HEK293T (cell line): Measurements from ENCODE around the gene PSMB3.

Experiments
- FOXA1 ChIP-seq: fragments of 450-650 bp; IDR thresholded peaks from 2 replicates; pipeline ENCODE4 v1.6.1; 2016; ENCODE audit warnings: mild to moderate bottlenecking
- FOXK2 ChIP-seq: fragments of 450-650 bp; IDR thresholded peaks from 2 replicates; pipeline ENCODE4 v1.6.1; 2016; ENCODE audit warnings: mild to moderate bottlenecking
- FOXM1 ChIP-seq: fragments of 450-650 bp; IDR thresholded peaks from 2 replicates; pipeline ENCODE4 v1.6.1; 2017; ENCODE audit warnings: mild to moderate bottlenecking, borderline replicate concordance
- LEF1 ChIP-seq: fragments of 450-650 bp; IDR thresholded peaks from 2 replicates; pipeline ENCODE4 v1.6.1; 2017; ENCODE audit warnings: mild to moderate bottlenecking, borderline replicate concordance

- TF ChIP-seq FOXK2 (no peak), FOXA1 (no peak), LEF1 (no peak), FOXM1 (no peak)
Measured at GRCh38 chr17:38711792-38712571, 40.6 kb upstream of the PSMB3 start.
